ENCODE measurements around the gene SFI1.
"Not testable (repeated sequence)": the region's sequence is repeated elsewhere in the genome, so short reads cannot be mapped to it uniquely, and the experiment has no call there.

Gene SFI1

GRCh38 chr22:31647523-31648320 is 151.4 kb downstream of the SFI1 start:
- Mint-ChIP-seq H3K4me3 (no peak overlapping the region), H3K9me3 (no peaks in the 10 kb centered on the region), H3K4me1 (ENCODE audit: low read depth) (peaks cover 31% of the 10 kb centered on the region), H3K36me3 (ENCODE audit: low read depth) (peaks cover 33% of the 10 kb centered on the region), H3K27me3 (no peaks in the 10 kb centered on the region), H3K27ac (no peak overlapping the region)
- intact Hi-C loops (cut with micrococcal nuclease) = no loop called here

- Mint-ChIP-seq H3K9me3 (no peaks in the 10 kb centered on the region), H3K4me1 (ENCODE audit: low read depth) (peaks cover 37% of the 10 kb centered on the region), H3K36me3 (ENCODE audit: low read depth) (peaks cover 33% of the 10 kb centered on the region), H3K4me3 (no peak overlapping the region), H3K27ac (no peak overlapping the region), H3K27me3 (no peaks in the 10 kb centered on the region)
- intact Hi-C loops (cut with micrococcal nuclease) = no loop called here
Observed at GRCh38 chr22:31650391-31650790, 154.1 kb downstream of the SFI1 start.

DNA sequence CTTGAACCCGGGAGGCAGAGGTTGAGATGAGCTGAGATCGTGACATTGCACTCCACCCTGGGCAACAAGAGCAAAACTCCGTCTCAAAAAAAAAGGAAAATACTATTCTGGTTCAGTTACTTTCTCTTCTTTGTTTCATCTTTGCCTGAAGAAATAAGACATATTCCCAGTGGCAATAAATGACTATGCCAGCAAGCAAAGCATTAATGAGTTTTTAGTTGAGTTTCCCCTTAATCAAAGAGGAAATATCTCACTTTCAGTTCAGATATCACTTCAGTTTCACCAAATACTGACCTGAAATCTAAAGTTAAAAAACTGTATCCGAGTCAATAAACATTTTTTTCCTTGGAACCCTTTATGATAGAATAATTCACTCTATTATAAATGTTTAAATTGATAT is 155.3 kb downstream of the SFI1 start:
- intact Hi-C loops (cut with micrococcal nuclease) = no loop called here
- Mint-ChIP-seq H3K4me3 (peak overlapping the region; percentile 32), H3K27me3 (no peaks in the 10 kb centered on the region), H3K9me3 (no peaks in the 10 kb centered on the region), H3K4me1 (ENCODE audit: low read depth) (peaks cover 33% of the 10 kb centered on the region), H3K27ac (peak overlapping the region; percentile 69), H3K36me3 (ENCODE audit: low read depth) (peaks cover 32% of the 10 kb centered on the region)

- H3K36me3 Mint-ChIP-seq (ENCODE audit: low read depth) = peaks cover 31% of the 10 kb centered on the region
- H3K9me3 Mint-ChIP-seq = no peaks in the 10 kb centered on the region
- no peaks in the 10 kb centered on the region for H3K27me3 Mint-ChIP-seq
- H3K4me3 Mint-ChIP-seq = no peak overlapping the region
- H3K4me1 Mint-ChIP-seq (ENCODE audit: low read depth) = peaks cover 31% of the 10 kb centered on the region
- no peak overlapping the region for H3K27ac Mint-ChIP-seq
- intact Hi-C loops (cut with micrococcal nuclease) = no loop called here
Observed at GRCh38 chr22:31652088-31652487, 155.8 kb downstream of the SFI1 start.

DNA sequence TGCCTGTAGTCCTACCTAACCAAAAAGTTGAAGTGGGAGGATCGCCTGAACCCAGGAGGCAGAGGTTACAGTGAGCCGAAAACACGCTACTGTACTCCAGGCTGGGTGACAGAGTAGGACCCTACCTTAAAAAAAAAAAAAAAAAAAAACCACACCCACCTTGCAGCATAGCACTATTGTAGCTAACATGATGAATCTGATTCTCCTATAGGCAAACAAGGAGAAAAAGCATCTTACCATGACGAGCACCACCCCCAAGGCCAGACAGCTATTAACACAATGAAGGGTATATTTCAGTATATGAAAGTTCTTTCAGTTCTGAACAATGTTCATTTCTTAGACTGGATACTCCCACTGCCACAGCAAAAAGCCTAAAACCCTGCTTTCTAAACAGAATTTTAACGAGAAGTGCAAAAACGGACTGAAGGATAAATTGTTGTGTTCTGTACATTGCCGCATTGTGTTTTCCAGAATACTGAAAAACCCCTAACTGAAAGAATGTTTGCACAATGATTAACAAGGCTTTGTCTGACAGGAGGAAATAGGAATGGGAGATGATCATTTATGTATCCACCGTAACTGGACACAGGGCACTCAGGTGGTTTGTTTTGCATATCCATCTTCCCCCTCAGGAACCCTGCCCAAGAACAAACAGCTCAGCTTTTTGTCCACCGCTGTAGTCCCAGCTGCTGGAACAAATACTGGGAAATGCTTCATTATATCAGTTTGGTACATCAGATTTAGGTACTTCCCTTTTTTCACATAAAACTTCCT is 156.8 kb downstream of the SFI1 start:
- H3K4me3 Mint-ChIP-seq = no peak overlapping the region
- peaks cover 29% of the 10 kb centered on the region for H3K4me1 Mint-ChIP-seq (ENCODE audit: low read depth)
- no peaks in the 10 kb centered on the region for H3K9me3 Mint-ChIP-seq
- no peaks in the 10 kb centered on the region for H3K27me3 Mint-ChIP-seq
- intact Hi-C loops (cut with micrococcal nuclease) = no loop called here
- no peak overlapping the region for H3K27ac Mint-ChIP-seq
- peaks cover 21% of the 10 kb centered on the region for H3K36me3 Mint-ChIP-seq (ENCODE audit: low read depth)

- no peaks in the 10 kb centered on the region for H3K9me3 Mint-ChIP-seq
- intact Hi-C loops (cut with micrococcal nuclease) = no loop called here
- no peak overlapping the region for H3K27ac Mint-ChIP-seq
- H3K4me3 Mint-ChIP-seq = no peak overlapping the region
- no peaks in the 10 kb centered on the region for H3K27me3 Mint-ChIP-seq
- peaks cover 12% of the 10 kb centered on the region for H3K36me3 Mint-ChIP-seq (ENCODE audit: low read depth)
- H3K4me1 Mint-ChIP-seq (ENCODE audit: low read depth) = peaks cover 29% of the 10 kb centered on the region
Observed at GRCh38 chr22:31653944-31654343, 157.6 kb downstream of the SFI1 start.

DNA sequence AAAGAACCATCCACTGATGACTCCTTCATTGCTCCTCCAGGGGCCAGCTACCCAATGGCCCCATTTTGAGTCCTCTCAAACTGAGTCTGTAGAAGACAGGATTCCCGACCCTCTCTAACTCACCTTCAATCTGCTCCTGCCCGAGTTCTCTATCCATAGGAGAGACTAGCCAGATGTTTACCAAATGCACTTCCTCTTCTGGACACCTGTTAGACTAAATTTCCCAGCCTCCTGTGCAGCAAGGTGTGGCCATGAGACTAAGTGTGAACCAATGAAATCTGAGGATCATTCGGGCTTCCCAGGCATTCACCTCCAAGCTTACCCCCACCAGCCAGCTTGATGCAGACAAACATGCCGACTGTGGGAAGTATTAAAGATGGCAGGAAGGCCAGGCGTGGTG is 158.1 kb downstream of the SFI1 start:
- no peak overlapping the region for H3K27ac Mint-ChIP-seq

DNA sequence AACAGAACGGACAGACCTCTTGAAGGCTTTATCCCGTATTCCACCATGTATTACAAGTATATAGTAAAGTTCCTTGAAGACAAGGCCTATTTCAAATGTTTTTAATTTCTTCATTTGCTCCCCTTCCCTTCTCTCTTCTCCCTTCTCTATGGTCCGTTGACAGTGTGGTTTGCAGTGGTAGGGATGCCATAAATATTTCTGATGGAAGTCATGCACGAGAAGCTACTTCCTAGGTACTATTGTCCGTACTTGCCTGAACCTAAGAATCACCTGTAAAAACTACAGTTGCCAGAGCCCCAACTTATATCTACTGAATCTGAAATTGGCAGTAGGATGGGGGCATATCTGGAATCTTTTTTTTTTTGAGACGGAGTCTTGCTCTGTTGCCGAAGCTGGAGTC is 162.9 kb downstream of the SFI1 start:
- H3K4me1 Mint-ChIP-seq (ENCODE audit: low read depth) = peaks cover 20% of the 10 kb centered on the region
- H3K27me3 Mint-ChIP-seq = no peaks in the 10 kb centered on the region
- H3K27ac Mint-ChIP-seq = no peak overlapping the region
- H3K4me3 Mint-ChIP-seq = no peak overlapping the region
- intact Hi-C loops (cut with micrococcal nuclease) = no loop called here
- H3K9me3 Mint-ChIP-seq = no peaks in the 10 kb centered on the region
- peaks cover 20% of the 10 kb centered on the region for H3K36me3 Mint-ChIP-seq (ENCODE audit: low read depth)

More for the DNA sequence above, 158.1 kb downstream of the SFI1 start:
- H3K36me3 Mint-ChIP-seq (ENCODE audit: low read depth) = peaks cover 12% of the 10 kb centered on the region
- H3K4me1 Mint-ChIP-seq (ENCODE audit: low read depth) = peaks cover 29% of the 10 kb centered on the region
- H3K9me3 Mint-ChIP-seq = no peaks in the 10 kb centered on the region
- H3K27me3 Mint-ChIP-seq = no peaks in the 10 kb centered on the region
- H3K4me3 Mint-ChIP-seq = no peak overlapping the region
- intact Hi-C loops (cut with micrococcal nuclease) = no loop called here

- H3K4me3 Mint-ChIP-seq = peak overlapping the region; percentile 90
- peak overlapping the region; percentile 90 for H3K27ac Mint-ChIP-seq
- H3K4me1 Mint-ChIP-seq (ENCODE audit: low read depth) = peaks cover 24% of the 10 kb centered on the region
- not testable (repeated sequence) for H3K27me3 Mint-ChIP-seq, H3K9me3 Mint-ChIP-seq
- peaks cover 20% of the 10 kb centered on the region for H3K36me3 Mint-ChIP-seq (ENCODE audit: low read depth)
- intact Hi-C loops (cut with micrococcal nuclease) = loop anchor here (5.0 kb wide), 1 partner anchor 91 kb away; the partner anchor contains the start of genes DEPDC5 and PRR14L
Observed at GRCh38 chr22:31660860-31661341, 164.6 kb downstream of the SFI1 start.

- Mint-ChIP-seq H3K4me1 (ENCODE audit: low read depth) (peaks cover 19% of the 10 kb centered on the region), H3K27ac (peak within 1 kb of the TSS; percentile 90), H3K36me3 (ENCODE audit: low read depth) (peaks cover 13% of the 10 kb centered on the region), H3K9me3 (no peaks in the 10 kb centered on the region), H3K27me3 (no peaks in the 10 kb centered on the region), H3K4me3 (peak within 1 kb of the TSS; percentile 90)
- intact Hi-C loops (cut with micrococcal nuclease) = loop anchor here (5.0 kb wide), 1 partner anchor 90 kb away; the partner anchor contains the start of genes DEPDC5 and PRR14L
Observed at GRCh38 chr22:31661851-31662667, 165.7 kb downstream of the SFI1 start, which contains the start of gene PISD. Gene PISD, minus strand, starts transcription at chr22:31662215. Its CDS starts 7 bp downstream, at chr22:31662208.

GRCh38 chr22:31662668-31663037 is 166.3 kb downstream of the SFI1 start:
- peak overlapping the region; percentile 90 for H3K27ac Mint-ChIP-seq
- intact Hi-C loops (cut with micrococcal nuclease) = loop anchor here (5.0 kb wide), 1 partner anchor 90 kb away; the partner anchor contains the start of genes DEPDC5 and PRR14L
- no peaks in the 10 kb centered on the region for H3K27me3 Mint-ChIP-seq
- H3K4me1 Mint-ChIP-seq (ENCODE audit: low read depth) = peaks cover 19% of the 10 kb centered on the region
- H3K4me3 Mint-ChIP-seq = peak overlapping the region; percentile 90
- peaks cover 13% of the 10 kb centered on the region for H3K36me3 Mint-ChIP-seq (ENCODE audit: low read depth)
- H3K9me3 Mint-ChIP-seq = no peaks in the 10 kb centered on the region
